ENCODE data around the gene CFAP53.
A peak's percentile ranks its signal among the peaks of the same experiment; 100 is the strongest.

Gene CFAP53

DNA sequence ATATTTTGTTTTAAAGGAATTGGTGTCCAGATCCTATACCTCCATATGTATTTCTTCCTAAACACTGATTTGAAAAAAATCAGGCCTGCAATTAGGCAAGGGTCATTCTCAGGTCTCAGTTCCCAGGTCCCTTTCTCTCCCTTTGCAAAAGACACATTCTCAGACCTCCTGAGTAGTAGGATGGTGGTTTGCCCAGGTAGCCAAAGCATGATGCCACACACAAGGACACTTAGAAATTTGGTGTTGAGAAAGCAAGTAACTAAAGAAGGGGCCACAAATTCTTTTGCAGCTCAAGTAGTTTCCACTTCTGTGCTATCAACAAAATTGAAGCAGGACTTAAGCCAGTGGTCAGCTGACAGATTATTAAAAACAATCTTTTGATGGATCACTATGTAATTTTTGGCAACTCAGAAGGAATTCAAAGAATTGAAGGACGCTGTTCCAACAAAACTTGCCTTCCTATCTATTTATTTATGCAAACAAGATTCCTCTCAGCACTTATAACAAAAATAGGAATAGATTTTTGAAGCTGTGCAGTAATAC is 64.7 kb downstream of the CFAP53 start:
- H3K4me3 ChIP-seq (ENCODE audit: low read depth, low read length): no peak overlapping the region
- TF ChIP-seq, protein P1, sequence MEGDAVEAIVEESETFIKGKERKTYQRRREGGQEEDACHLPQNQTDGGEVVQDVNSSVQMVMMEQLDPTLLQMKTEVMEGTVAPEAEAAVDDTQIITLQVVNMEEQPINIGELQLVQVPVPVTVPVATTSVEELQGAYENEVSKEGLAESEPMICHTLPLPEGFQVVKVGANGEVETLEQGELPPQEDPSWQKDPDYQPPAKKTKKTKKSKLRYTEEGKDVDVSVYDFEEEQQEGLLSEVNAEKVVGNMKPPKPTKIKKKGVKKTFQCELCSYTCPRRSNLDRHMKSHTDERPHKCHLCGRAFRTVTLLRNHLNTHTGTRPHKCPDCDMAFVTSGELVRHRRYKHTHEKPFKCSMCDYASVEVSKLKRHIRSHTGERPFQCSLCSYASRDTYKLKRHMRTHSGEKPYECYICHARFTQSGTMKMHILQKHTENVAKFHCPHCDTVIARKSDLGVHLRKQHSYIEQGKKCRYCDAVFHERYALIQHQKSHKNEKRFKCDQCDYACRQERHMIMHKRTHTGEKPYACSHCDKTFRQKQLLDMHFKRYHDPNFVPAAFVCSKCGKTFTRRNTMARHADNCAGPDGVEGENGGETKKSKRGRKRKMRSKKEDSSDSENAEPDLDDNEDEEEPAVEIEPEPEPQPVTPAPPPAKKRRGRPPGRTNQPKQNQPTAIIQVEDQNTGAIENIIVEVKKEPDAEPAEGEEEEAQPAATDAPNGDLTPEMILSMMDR (IDR thresholded peaks at IDR 0.05; ENCODE audit: borderline replicate concordance, insufficient read depth, low read depth, low read length): no peak

- no peak overlapping the region for H3K4me3 ChIP-seq (ENCODE audit: low read depth, low read length)
- TF ChIP-seq, protein P1 (IDR thresholded peaks at IDR 0.05; ENCODE audit: borderline replicate concordance, insufficient read depth, low read depth, low read length): no peak
These were observed 66.4 kb downstream of the CFAP53 start for GRCh38 chr18:50199921-50200320.

GRCh38 chr18:50199346-50199855 is 66.9 kb downstream of the CFAP53 start:
- TF ChIP-seq, protein P1 (IDR thresholded peaks at IDR 0.05; ENCODE audit: borderline replicate concordance, insufficient read depth, low read depth, low read length): no peak
- H3K4me3 ChIP-seq (ENCODE audit: low read depth, low read length): no peak overlapping the region

- no peak overlapping the region for H3K4me3 ChIP-seq (ENCODE audit: low read depth, low read length)
- TF ChIP-seq, protein P1 (IDR thresholded peaks at IDR 0.05; ENCODE audit: borderline replicate concordance, insufficient read depth, low read depth, low read length): no peak
These were observed 70.0 kb downstream of the CFAP53 start for GRCh38 chr18:50196261-50196660.

DNA sequence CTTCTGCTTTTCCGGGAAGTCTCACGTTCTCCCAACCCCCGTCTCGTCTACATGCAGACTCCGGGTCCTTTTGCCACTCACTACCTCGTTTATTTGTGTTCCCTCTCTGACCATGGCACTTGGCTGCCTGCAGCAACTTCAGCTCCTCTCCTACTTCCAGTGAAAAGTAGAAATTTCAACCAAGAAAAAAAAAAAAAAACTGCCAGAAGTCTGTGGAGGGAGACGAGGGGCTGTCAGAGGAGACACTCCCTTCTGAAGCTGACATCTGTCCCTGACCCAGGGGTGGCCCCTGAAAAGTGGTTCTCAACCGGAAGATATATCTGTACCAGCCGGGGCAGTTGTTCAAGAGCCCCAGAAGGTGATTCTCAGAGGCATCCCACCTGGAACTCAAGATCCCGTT is 70.6 kb downstream of the CFAP53 start:
- TF ChIP-seq, protein P1 (IDR thresholded peaks at IDR 0.05; ENCODE audit: borderline replicate concordance, insufficient read depth, low read depth, low read length): no peak
- no peak overlapping the region for H3K4me3 ChIP-seq (ENCODE audit: low read depth, low read length)

GRCh38 chr18:50194631-50195532 is 71.4 kb downstream of the CFAP53 start, which contains the start of gene MYO5B:
TSS of gene MYO5B (minus strand) at chr18:50195147. CDS start at chr18:50194793, 354 bp downstream.
- TF ChIP-seq, protein P1 (IDR thresholded peaks at IDR 0.05; ENCODE audit: borderline replicate concordance, insufficient read depth, low read depth, low read length): peak; percentile 72
- peak within 1 kb of the TSS; percentile 31 for H3K4me3 ChIP-seq (ENCODE audit: low read depth, low read length)
